Sigmoid colon (tissue), 7 donors: ENCODE measurements around the gene TRIO. TPM values are rescaled to one million over a fixed set of nuclear protein-coding genes. Genes with fewer than 3 reads are reported as not detected.

Source experiments
- DNase-seq: peaks from one replicate; pipeline ENCODE4 v3.0.0-alpha.2; 2019
- H3K27ac ChIP-seq, 4 donors: fragments of 200-600 bp; sonication (generic); one replicate each; pipeline ENCODE4 v1.5.1; 2016 to 2019; ENCODE audit warnings: mild to moderate bottlenecking in 1 of 4
- H3K27me3 ChIP-seq, 3 donors: fragments of 200-600 bp; sonication (generic); one replicate each; pipeline ENCODE4 v1.5.1; 2019; ENCODE audit warnings: mild to moderate bottlenecking in 1 of 3
- H3K36me3 ChIP-seq, 4 donors: fragments of 200-600 bp; sonication (generic); one replicate each; pipeline ENCODE4 v1.5.1; 2016 to 2019
- H3K4me1 ChIP-seq, 4 donors: fragments of 200-600 bp; sonication (generic); one replicate each; pipeline ENCODE4 v1.5.1; 2017 to 2019
- H3K4me3 ChIP-seq, 4 donors: fragments of 200-600 bp; sonication (generic); one replicate each; pipeline ENCODE4 v1.5.1; 2017 to 2019; ENCODE audit warnings: mild to moderate bottlenecking in 2 of 4, moderate library complexity in 1 of 4
- H3K9me3 ChIP-seq, 4 donors: fragments of 200-600 bp in 3 of 4; sonication (generic) in 3 of 4; one replicate each; pipeline versions ENCODE4 v1.5.1 to v1.6.1; 2013 to 2019
- CTCF ChIP-seq, 4 experiments: fragments of 450-650 bp in 3 of 4; fragments of 200-600 bp in 1 of 4; IDR thresholded peaks; one replicate each; pipeline ENCODE4 v1.5.1; 2016 to 2019; ENCODE audit warnings: antibody characterized with exemption in 4 of 4, mild to moderate bottlenecking in 3 of 4, moderate library complexity in 2 of 4
- EP300 ChIP-seq, 4 donors: sonication (generic); formaldehyde crosslinking; IDR thresholded peaks; one replicate each; pipeline ENCODE4 v1.6.1; 2017; ENCODE audit warnings: antibody characterized with exemption in 4 of 4
- POLR2A ChIP-seq, 2 donors: fragments of 450-650 bp; IDR thresholded peaks; one replicate each; pipeline ENCODE4 v1.6.1; 2016; ENCODE audit warnings: antibody characterized with exemption in 2 of 2, mild to moderate bottlenecking in 2 of 2, moderate library complexity in 2 of 2
- POLR2AphosphoS5 ChIP-seq, 4 donors: sonication (generic); formaldehyde crosslinking; IDR thresholded peaks; one replicate each; pipeline ENCODE4 v1.6.1; 2017; ENCODE audit warnings: antibody characterized with exemption in 4 of 4
- WGBS, 2 donors: extraction: QIAGEN DNeasy Blood & Tissue Kit; methylation state at CpG; one replicate each; pipeline ENCODE4 v1.1.7; 2013; 5-methylcytosine and 5-hydroxymethylcytosine counted together
- intact Hi-C: fragments of 100-400 bp; cut with DNase I; formaldehyde crosslinking; loops from one replicate; pipeline ENCODE4 v1.15.1; 2023
- polyA plus RNA-seq, 3 donors: library from polyadenylated mRNA; stranded (reverse); fragments of 200-250 nt; gene quantifications; one replicate each; pipeline ENCODE4 v1.2.3, GENCODE V29; 2013
- total RNA-seq, 4 donors: library from RNA; depleted of rRNA; stranded (reverse); fragments of >200 nt; gene quantifications; one replicate each; pipeline ENCODE4 v1.1.0, GENCODE V29; 2016
- donor health status: healthy with polysubstance abuse.
- donor health status: Bipolar disorder and iron deficiency.
- donor health status: healthy.

Gene TRIO
- total and polyA plus RNA-seq, 7 donors: 34.8 to 300 (median 119) TPM

- Histone ChIP-seq H3K9me3 (no peaks in the 10 kb centered on the region), H3K4me1 (peaks cover 0 to 10% (median 4%) of the 10 kb centered on the region in 4 donors), H3K36me3 (peaks cover 27 to 96% (median 66%) of the 10 kb centered on the region in 4 donors), H3K27me3 (no peaks in the 10 kb centered on the region), H3K27ac (no peak overlapping the region), H3K4me3 (no peak overlapping the region)
- TF ChIP-seq EP300 (IDR thresholded peaks at IDR 0.05): no peak
- no peak for TF ChIP-seq POLR2AphosphoS5 (IDR thresholded peaks at IDR 0.05)
- no peak for TF ChIP-seq POLR2A (IDR thresholded peaks at IDR 0.05)
- TF ChIP-seq CTCF (IDR thresholded peaks at IDR 0.05): no peak
- no peak for DNase-seq
- intact Hi-C loops: no loop called here
- WGBS, 2 donors: 95 to 97% methylated on average over 60 of the region's 60 CpGs
Observed at GRCh38 chr5:14487897-14488570, 344.9 kb downstream of the TRIO start.

DNA sequence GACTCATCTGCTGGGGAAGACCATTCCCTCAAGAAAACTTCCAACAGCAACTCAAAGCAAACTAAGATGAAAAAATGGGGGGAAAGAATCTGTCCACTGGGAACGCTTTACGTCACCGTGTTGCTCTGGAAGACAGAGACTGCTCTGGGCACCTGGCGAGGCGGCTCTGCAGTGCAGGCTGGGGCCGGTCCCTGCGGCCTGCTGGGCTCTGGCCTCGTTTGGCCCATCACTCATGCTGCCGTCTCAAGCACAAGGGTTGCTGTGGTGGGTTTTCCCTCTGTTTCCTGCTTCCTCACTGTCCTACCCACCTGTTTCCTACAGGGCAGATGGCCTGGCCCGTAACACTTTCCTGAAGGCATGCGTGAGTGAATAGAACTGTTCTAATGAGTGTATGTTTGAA lies 345.6 kb downstream of the TRIO start:
- H3K36me3 ChIP-seq: peaks cover 24 to 96% (median 63%) of the 10 kb centered on the region in 4 donors
- peaks cover 0 to 10% (median 4%) of the 10 kb centered on the region in 4 donors for H3K4me1 ChIP-seq
- no peak for DNase-seq
- no peak overlapping the region for H3K4me3 ChIP-seq
- H3K27me3 ChIP-seq: no peaks in the 10 kb centered on the region
- intact Hi-C loops: no loop called here
- no peak overlapping the region for H3K27ac ChIP-seq
- H3K9me3 ChIP-seq: no peaks in the 10 kb centered on the region
- TF ChIP-seq POLR2A (IDR thresholded peaks at IDR 0.05) (no peak), POLR2AphosphoS5 (IDR thresholded peaks at IDR 0.05) (no peak), EP300 (IDR thresholded peaks at IDR 0.05) (no peak), CTCF (IDR thresholded peaks at IDR 0.05) (no peak)
- WGBS, 2 donors: 74 to 94% methylated on average over 11 of the region's 11 CpGs

DNA sequence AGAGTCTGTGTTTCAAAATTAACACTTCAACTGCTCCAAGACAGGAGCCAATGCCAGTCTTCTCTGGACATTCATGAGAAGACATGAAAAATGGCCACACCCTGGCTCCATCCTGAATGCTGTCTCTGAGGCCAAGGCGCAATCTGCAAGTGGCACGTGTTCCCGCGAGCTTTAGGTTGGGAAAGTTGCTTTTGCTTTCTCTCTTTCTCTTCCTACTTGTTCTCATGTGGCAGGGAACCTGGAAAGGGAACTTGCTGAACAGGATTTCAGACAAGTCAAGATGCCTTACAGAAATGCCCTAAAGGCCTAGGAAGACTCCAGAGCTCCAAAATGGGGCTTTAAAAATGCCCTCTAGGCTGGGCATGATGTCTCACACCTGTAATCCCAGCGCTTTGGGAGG lies 346.5 kb downstream of the TRIO start:
- Histone ChIP-seq H3K4me1 (peaks cover 0 to 10% (median 4%) of the 10 kb centered on the region in 4 donors), H3K4me3 (no peak overlapping the region), H3K36me3 (peaks cover 24 to 96% (median 58%) of the 10 kb centered on the region in 4 donors), H3K27ac (peak overlapping the region in 1 of 4 donors; percentile 11), H3K9me3 (no peaks in the 10 kb centered on the region), H3K27me3 (no peaks in the 10 kb centered on the region)
- intact Hi-C loops: no loop called here
- WGBS, 2 donors: 89 to 94% methylated on average over 5 of the region's 5 CpGs
- TF ChIP-seq EP300 (IDR thresholded peaks at IDR 0.05) (no peak), POLR2AphosphoS5 (IDR thresholded peaks at IDR 0.05) (no peak), CTCF (IDR thresholded peaks at IDR 0.05) (no peak)
- no peak for DNase-seq

- no peaks in the 10 kb centered on the region for H3K27me3 ChIP-seq
- peaks cover 0 to 10% (median 4%) of the 10 kb centered on the region in 4 donors for H3K4me1 ChIP-seq
- peaks cover 23 to 96% (median 55%) of the 10 kb centered on the region in 4 donors for H3K36me3 ChIP-seq
- WGBS, 2 donors: 73 to 76% methylated on average over 2 of the region's 2 CpGs
- TF ChIP-seq CTCF (IDR thresholded peaks at IDR 0.05): no peak
- no peak for TF ChIP-seq POLR2A (IDR thresholded peaks at IDR 0.05)
- TF ChIP-seq EP300 (IDR thresholded peaks at IDR 0.05): no peak
- no peak for TF ChIP-seq POLR2AphosphoS5 (IDR thresholded peaks at IDR 0.05)
- intact Hi-C loops: no loop called here
- H3K27ac ChIP-seq: peak overlapping the region in 1 of 4 donors; percentile 11
- no peak overlapping the region for H3K4me3 ChIP-seq
- H3K9me3 ChIP-seq: no peaks in the 10 kb centered on the region
- no peak for DNase-seq
Observed at GRCh38 chr5:14490309-14490711, 347.2 kb downstream of the TRIO start.
